GM10847 (cell line): Measurements from ENCODE around the gene MAML1.

Source experiments
- POLR2A ChIP-seq: IDR thresholded peaks from 2 replicates; pipeline ENCODE4 v1.6.1; 2011; ENCODE audit not compliant: insufficient read length; ENCODE audit errors: extremely low read depth

The MAML1 gene

DNA sequence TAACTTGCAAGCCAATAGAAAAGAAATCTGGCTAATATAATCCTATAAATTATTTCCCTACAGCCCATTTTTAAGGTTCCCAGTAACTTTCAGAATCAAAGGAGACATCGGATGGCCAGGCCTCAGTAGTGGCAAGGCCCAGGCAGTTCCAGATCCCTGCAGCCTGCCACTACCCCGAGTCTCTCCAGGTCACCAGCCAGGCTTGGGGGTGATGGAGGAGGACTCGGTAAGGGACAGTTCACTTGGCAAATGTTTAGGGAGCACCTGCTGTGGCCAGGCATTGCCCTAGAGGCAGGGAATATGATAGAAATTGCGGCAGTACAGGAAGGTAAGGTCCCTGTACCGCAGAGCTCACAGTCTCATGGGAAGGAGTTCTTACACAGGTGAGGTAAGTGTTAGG, 46.0 kb downstream of the MAML1 start:
- no peak for TF ChIP-seq POLR2A

GRCh38 chr5:179779826-179780225, 47.2 kb downstream of the MAML1 start:
- no peak for TF ChIP-seq POLR2A

- TF ChIP-seq POLR2A = no peak
Observed at GRCh38 chr5:179780362-179780761, 47.7 kb downstream of the MAML1 start.

DNA sequence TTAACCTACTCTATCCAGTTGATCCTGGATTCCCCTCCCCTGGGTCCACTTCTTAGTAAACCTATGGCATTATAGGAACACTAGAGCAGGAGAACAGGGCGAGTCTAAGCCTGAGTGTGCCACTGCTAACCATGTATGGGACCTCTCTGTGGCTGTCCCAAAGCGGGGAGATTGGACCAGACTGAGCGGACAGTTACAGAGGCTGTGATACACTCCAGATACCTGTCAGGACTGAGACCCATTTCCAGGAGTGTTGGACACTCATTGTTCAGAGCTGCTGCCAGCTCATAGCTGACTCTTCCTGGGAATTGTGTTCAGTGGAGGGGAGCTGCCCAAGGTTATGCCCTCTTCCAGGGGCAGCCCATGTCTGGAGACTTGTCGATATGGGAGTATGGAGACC, 49.2 kb downstream of the MAML1 start:
- TF ChIP-seq POLR2A = no peak

- no peak for TF ChIP-seq POLR2A
Observed at GRCh38 chr5:179783128-179783527, 50.5 kb downstream of the MAML1 start.

- no peak for TF ChIP-seq POLR2A
Observed at GRCh38 chr5:179786861-179787260, 54.2 kb downstream of the MAML1 start.

DNA sequence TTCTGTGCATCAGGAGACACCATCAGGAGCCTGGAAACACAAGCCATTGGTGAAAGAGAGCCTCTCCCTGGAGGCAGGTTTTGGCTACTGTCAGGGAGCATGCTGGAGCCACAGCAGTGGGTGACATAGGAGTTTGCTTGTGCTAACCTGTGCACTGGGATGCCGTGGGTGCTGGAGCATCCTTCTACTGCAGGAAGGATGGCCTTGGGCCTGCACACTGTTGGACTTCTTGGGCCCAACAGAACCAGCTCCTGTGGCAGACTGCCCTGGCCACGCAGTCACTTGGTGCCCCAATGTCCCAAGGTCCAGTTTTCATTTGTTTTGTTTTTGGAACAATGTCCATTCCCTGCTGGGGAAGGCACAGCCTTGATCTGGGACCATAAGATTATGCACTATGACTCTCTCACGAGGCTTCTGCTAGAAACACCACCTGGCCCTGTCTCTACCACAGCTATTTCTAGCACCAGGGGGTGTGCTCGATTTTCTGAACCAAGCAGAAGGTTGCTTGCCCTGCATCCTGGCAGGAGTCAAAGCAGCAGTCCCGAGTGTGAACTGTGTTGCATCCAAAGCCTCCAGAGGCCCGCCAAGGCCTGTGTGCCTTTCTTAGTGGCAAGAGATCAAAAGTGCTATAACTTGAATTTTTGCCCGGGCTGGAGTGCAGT, 55.7 kb downstream of the MAML1 start:
- TF ChIP-seq POLR2A = no peak

- TF ChIP-seq POLR2A = no peak
Observed at GRCh38 chr5:179791881-179792611, 59.4 kb downstream of the MAML1 start.

GRCh38 chr5:179792612-179793467, 60.2 kb downstream of the MAML1 start:
- no peak for TF ChIP-seq POLR2A

DNA sequence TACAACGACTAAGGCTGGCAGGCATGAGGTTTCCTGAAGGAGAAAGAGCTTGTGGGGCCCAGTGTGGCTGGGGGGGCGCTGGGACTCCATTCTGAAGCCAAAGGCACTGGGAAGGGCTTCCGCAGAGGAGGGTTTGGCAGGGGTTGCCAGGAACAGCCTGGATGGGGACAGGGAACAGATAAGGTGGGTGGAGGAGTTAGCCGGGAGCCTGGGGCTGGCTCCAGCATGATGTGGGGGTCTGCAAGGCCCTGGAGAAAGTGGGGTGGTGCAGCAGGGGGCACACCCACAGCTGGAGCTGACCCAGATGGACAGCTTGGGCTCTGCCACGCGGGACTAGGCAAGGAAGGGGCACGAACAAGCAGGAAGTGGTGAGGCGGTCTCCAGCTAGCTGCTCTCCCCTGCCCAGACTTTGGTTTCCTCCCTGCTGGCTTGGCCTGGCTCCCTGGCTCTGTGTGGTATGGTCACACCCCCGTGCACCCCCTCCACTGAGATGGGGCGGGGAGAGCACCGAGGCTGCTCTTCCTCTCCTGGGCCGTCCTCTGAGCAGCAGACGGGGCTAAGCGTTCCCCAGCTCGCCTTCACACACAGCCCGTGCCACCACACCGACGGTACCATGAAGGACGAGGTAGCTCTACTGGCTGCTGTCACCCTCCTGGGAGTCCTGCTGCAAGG, 61.0 kb downstream of the MAML1 start, which contains the start of gene LTC4S:
TSS of gene LTC4S (plus strand) at position 519 of the 672 bp plus-strand sequence. CDS start at position 614, 95 bp downstream.
- TF ChIP-seq POLR2A = no peak

DNA sequence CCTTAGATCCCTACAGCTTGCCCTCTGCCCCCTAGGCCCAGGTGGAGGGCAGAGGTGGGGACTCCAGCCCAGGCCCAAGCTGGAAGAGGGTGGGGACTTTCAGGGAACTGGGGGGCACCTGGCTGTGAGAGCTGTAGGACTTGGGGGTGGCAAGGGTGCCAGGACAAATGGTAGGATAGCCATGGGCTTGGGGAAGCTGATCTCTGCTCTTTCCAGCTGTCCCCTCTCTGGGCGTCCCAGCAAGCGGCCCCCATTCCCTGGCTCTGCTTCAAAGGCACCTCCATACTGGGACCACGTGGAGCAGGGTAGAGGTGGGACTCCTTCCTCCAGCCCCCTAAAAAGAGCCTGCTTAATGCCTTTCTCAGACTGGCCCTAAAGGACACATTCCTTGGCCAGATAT, 61.5 kb downstream of the MAML1 start:
- TF ChIP-seq POLR2A = no peak

GRCh38 chr5:179794575-179794974, 62.0 kb downstream of the MAML1 start:
- TF ChIP-seq POLR2A = no peak

GRCh38 chr5:179795049-179795862, 62.6 kb downstream of the MAML1 start:
- TF ChIP-seq POLR2A = no peak

DNA sequence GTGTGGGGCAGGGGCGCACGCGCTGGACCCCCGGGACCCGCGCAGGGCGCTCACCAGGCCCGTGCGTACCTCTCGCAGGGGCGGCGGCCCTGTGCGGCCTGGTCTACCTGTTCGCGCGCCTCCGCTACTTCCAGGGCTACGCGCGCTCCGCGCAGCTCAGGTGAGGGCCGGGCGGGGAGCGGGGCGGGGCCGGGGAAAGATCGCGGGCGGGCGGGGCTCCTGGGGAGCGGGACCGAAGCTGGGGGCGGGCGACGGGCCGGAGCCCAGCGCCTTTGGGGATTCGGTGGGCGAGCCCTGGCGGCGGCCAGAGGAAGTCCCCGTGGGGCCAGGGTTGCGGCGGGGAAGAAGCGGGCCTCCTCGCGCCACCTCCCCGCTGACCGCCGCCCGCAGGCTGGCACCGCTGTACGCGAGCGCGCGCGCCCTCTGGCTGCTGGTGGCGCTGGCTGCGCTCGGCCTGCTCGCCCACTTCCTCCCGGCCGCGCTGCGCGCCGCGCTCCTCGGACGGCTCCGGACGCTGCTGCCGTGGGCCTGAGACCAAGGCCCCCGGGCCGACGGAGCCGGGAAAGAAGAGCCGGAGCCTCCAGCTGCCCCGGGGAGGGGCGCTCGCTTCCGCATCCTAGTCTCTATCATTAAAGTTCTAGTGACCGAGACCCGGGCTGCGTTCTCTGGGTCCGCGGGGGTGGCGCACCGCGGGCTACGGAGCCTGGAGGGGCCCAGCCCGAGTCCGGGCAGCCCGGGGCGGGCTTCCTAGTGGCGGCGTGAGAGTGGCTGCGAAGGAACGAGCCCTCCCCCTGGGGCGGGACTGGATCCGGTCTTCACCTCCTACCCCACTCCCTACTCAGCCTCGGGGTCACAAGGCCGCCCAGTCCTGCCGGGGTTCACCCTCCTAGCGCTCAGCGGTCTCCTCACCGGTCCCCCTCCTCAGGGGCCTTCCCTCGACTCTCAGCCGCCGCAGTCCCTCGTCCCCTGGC, 63.5 kb downstream of the MAML1 start:
- peak; percentile 13 for TF ChIP-seq POLR2A
